Lower leg skin (tissue), 4 donors: ENCODE measurements around the gene ZNF410. TPM values are rescaled to one million over a fixed set of nuclear protein-coding genes. Genes with fewer than 3 reads are reported as not detected.

Experiments
- DNase-seq, 2 donors: peaks; one replicate each; pipeline ENCODE4 v3.0.0-alpha.2; 2019; ENCODE audit warnings: low spot score in 2 of 2
- H3K4me3 ChIP-seq: fragments of 200-600 bp; sonication (generic); 2 replicates; pipeline ENCODE4 v1.5.1; 2017; ENCODE audit warnings: mild to moderate bottlenecking, low read depth; ENCODE audit not compliant: poor library complexity, severe bottlenecking
- POLR2A ChIP-seq, 2 donors: fragments of 450-650 bp; IDR thresholded peaks; one replicate each; pipeline ENCODE4 v1.6.1; 2016 to 2017; ENCODE audit warnings: antibody characterized with exemption in 2 of 2, mild to moderate bottlenecking in 1 of 2, moderate library complexity in 1 of 2
- WGBS, 2 donors: methylation state at CpG; one replicate each; pipeline ENCODE4 v1.1.5; 2018; 5-methylcytosine and 5-hydroxymethylcytosine counted together
- intact Hi-C: fragments of 100-400 bp; cut with DNase I; formaldehyde crosslinking; loops from one replicate; pipeline ENCODE4 v1.15.0; 2023; ENCODE audit warnings: low total_unique reads
- total RNA-seq, 4 donors: library from RNA; depleted of rRNA; stranded (reverse); fragments of >200 nt; gene quantifications; one replicate each; pipeline ENCODE4 v1.1.0, GENCODE V29; 2016
- TF ChIP-seq, protein P1 (sequence below), 3 donors: fragments of 450-650 bp; IDR thresholded peaks; one replicate each; pipeline ENCODE4 v1.5.1; 2016; ENCODE audit warnings: antibody characterized with exemption in 3 of 3, mild to moderate bottlenecking in 3 of 3, moderate library complexity in 2 of 3

Gene ZNF410
- total RNA-seq, 4 donors from 2014 or later: 38.7 to 55.3 (median 50.5) TPM

DNA sequence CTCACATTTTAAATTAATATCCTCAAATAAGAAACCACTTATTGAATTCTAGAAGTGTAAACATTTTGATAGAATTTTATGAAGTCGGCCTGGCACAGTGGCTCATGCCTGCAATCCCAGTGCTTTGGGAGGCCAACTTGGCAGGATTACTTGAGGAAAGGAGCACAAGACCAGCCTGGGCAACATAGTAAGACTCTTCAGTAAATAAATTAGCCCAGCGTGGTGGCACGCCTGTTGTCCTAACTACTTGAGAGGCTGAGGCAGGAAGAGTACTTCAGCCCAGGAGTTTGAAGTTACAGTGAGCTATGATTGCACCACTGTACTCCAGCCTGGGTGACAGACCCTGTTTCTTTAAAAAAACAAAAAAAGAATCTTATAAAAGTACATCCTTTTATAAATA, 8.9 kb upstream of the ZNF410 start:
- no peak for TF ChIP-seq POLR2A (IDR thresholded peaks at IDR 0.05)
- TF ChIP-seq, protein P1, sequence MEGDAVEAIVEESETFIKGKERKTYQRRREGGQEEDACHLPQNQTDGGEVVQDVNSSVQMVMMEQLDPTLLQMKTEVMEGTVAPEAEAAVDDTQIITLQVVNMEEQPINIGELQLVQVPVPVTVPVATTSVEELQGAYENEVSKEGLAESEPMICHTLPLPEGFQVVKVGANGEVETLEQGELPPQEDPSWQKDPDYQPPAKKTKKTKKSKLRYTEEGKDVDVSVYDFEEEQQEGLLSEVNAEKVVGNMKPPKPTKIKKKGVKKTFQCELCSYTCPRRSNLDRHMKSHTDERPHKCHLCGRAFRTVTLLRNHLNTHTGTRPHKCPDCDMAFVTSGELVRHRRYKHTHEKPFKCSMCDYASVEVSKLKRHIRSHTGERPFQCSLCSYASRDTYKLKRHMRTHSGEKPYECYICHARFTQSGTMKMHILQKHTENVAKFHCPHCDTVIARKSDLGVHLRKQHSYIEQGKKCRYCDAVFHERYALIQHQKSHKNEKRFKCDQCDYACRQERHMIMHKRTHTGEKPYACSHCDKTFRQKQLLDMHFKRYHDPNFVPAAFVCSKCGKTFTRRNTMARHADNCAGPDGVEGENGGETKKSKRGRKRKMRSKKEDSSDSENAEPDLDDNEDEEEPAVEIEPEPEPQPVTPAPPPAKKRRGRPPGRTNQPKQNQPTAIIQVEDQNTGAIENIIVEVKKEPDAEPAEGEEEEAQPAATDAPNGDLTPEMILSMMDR (IDR thresholded peaks at IDR 0.05): no peak
- no peak for DNase-seq
- intact Hi-C loops: no loop called here
- WGBS, 2 donors: 92 to 98% methylated on average over 3 of the region's 3 CpGs
- H3K4me3 ChIP-seq: no peak overlapping the region

DNA sequence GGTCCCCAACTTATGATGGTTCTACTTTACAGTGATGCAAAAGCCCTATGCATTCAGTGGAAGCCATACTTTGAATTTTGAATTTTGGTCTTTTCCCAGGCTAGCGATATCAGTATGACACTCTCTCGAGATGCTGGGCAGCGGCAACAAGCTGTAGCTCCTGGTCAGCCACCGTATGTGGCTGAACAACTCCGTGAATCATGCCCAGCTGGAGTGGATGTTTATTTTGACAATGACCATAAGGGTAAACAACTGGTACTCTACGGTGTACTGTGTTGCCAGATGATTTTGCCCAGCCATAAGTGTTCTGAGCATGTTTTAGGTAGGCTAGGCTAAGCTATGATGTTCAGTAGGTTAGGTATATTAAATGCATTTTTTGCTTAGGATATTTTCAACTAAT, 8.2 kb upstream of the ZNF410 start:
- DNase-seq: no peak
- no peak overlapping the region for H3K4me3 ChIP-seq
- intact Hi-C loops: no loop called here
- 91 to 92% methylated on average over 6 of the region's 6 CpGs for WGBS, 2 donors
- no peak for TF ChIP-seq POLR2A (IDR thresholded peaks at IDR 0.05)
- TF ChIP-seq, protein P1 (IDR thresholded peaks at IDR 0.05): no peak

DNA sequence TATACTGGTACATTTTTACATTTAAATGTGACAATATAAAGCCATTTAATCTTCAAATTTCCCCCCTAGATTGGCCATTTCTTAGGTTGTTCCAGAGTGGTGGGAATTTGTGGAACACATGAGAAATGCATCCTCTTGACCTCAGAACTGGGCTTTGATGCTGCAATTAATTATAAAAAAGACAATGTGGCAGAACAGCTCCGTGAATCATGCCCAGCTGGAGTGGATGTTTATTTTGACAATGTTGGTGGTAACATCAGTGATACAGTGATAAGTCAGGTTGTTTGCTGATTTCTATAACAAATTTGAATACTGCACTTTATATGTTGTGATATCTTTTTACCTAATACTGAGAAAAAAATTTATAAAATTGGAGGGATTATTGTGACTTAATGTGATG, 7.6 kb upstream of the ZNF410 start:
- H3K4me3 ChIP-seq: no peak overlapping the region
- WGBS, 2 donors: 59% methylated on average over 1 of the region's 1 CpG
- no peak for DNase-seq
- TF ChIP-seq POLR2A (IDR thresholded peaks at IDR 0.05): no peak
- TF ChIP-seq, protein P1 (IDR thresholded peaks at IDR 0.05): no peak
- intact Hi-C loops: no loop called here

DNA sequence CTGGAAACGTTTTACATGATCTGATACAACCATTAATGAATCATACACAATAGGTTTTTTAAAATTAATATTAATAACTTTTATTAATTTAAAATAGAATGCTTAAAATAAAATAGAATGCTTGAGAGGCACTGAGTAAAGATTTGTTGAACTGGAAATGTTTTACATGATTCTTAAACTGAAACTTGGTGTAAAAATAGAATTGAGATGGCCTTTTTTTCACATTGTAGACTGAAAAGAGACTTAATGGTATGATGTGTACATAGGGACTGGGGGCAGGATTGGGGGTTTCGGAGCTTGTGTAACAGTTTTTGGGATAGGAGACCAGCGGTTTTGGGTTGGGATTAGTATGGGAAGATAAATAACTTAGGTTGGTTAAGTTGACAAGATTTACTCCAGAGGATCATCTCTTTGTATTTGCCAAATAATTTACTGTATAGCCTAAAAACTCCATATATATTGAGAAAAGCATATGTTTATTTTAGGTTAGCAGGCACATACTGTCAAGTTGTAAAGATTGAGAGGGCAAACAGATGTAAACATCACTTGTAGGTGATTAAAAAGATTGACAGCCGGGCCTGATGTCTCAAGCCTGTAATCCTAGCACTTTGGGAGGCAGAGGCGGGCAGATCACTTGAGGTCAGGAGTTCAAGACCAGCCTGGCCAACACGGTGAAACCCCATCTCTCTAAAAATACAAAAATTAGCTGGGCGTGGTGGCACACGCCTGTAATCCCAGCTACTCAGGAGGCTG, 2.0 kb upstream of the ZNF410 start:
- H3K4me3 ChIP-seq: no peak overlapping the region
- no peak for DNase-seq
- 79 to 83% methylated on average over 8 of the region's 8 CpGs for WGBS, 2 donors
- intact Hi-C loops: no loop called here
- TF ChIP-seq, protein P1 (IDR thresholded peaks at IDR 0.05): no peak
- no peak for TF ChIP-seq POLR2A (IDR thresholded peaks at IDR 0.05)

DNA sequence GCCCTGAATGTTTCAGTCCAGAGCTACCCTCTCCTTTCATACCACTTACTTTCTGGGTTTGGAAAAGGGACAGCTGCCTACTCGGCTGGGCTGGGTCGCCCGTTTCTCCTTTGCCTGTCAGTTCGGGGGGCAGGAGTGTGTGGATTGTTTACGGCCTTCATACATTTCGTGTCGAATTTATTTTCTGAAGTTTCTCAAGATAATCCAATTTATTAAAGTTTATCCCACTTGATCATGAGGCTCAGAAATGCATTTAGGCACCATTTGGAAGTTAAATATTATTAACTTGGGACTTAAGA, 608 bp downstream of the ZNF410 start:
- DNase-seq: no peak
- peak overlapping the region; percentile 90 for H3K4me3 ChIP-seq
- intact Hi-C loops: no loop called here
- WGBS, 2 donors: 0 to 1% methylated on average over 7 of the region's 7 CpGs
- TF ChIP-seq POLR2A (IDR thresholded peaks at IDR 0.05): no peak
- TF ChIP-seq, protein P1 (IDR thresholded peaks at IDR 0.05): no peak
